Brain microvascular endothelial cell (primary cell): Measurements from ENCODE around the gene FBXL17.

Source experiments
- DNase-seq: peaks from one replicate; pipeline ENCODE4 v3.0.0-alpha.2; 2020
- H3K27ac ChIP-seq: fragments of 250-450 bp; sonication (Bioruptor Pico); 2 replicates; pipeline ENCODE4 v1.5.1; 2020; ENCODE audit warnings: mild to moderate bottlenecking, moderate library complexity
- H3K27me3 ChIP-seq: fragments of 250-450 bp; sonication (Bioruptor Pico); replicated peaks from 2 replicates; pipeline ENCODE4 v1.5.1; 2020; ENCODE audit warnings: mild to moderate bottlenecking
- H3K36me3 ChIP-seq: fragments of 250-450 bp; sonication (Bioruptor Pico); replicated peaks from 2 replicates; pipeline ENCODE4 v1.5.1; 2020; ENCODE audit warnings: mild to moderate bottlenecking
- H3K4me3 ChIP-seq: 2 replicates; pipeline ENCODE4 v1.5.1; 2011; ENCODE audit warnings: low read depth, mild to moderate bottlenecking, control low read depth, low read length, moderate library complexity
- CTCF ChIP-seq: IDR thresholded peaks from 2 replicates; pipeline ENCODE4 v1.5.1; 2011; ENCODE audit warnings: low read depth, mild to moderate bottlenecking, moderate library complexity, low read length, control low read depth, inconsistent platforms; ENCODE audit errors: missing control alignments
- in situ Hi-C: cut with HindIII; loops from 2 replicates; pipeline ENCODE4 v1.10.0; 2017; ENCODE audit warnings: low sequenced_read_pairs, low pct_ligation_motif_present

The FBXL17 gene

GRCh38 chr5:107979291-107979690, 402.6 kb downstream of the FBXL17 start:
- no peaks in the 10 kb centered on the region for H3K27me3 ChIP-seq
- no peak overlapping the region for H3K27ac ChIP-seq
- DNase-seq: no peak
- H3K36me3 ChIP-seq: no peaks in the 10 kb centered on the region
- no peak overlapping the region for H3K4me3 ChIP-seq
- in situ Hi-C loops: no loop called here
- no peak for TF ChIP-seq CTCF

GRCh38 chr5:107977550-107978071, 404.3 kb downstream of the FBXL17 start:
- no peak overlapping the region for H3K27ac ChIP-seq
- in situ Hi-C loops: no loop called here
- H3K27me3 ChIP-seq: no peaks in the 10 kb centered on the region
- TF ChIP-seq CTCF: no peak
- no peak overlapping the region for H3K4me3 ChIP-seq
- no peak for DNase-seq
- H3K36me3 ChIP-seq: no peaks in the 10 kb centered on the region

GRCh38 chr5:107975568-107975967, 406.3 kb downstream of the FBXL17 start:
- TF ChIP-seq CTCF: no peak
- no peaks in the 10 kb centered on the region for H3K27me3 ChIP-seq
- in situ Hi-C loops: no loop called here
- H3K36me3 ChIP-seq: no peaks in the 10 kb centered on the region
- H3K27ac ChIP-seq: no peak overlapping the region
- no peak for DNase-seq
- no peak overlapping the region for H3K4me3 ChIP-seq

- H3K36me3 ChIP-seq: no peaks in the 10 kb centered on the region
- no peak overlapping the region for H3K27ac ChIP-seq
- no peak for TF ChIP-seq CTCF
- in situ Hi-C loops: no loop called here
- H3K4me3 ChIP-seq: no peak overlapping the region
- no peaks in the 10 kb centered on the region for H3K27me3 ChIP-seq
- DNase-seq: no peak
Observed at GRCh38 chr5:107971846-107972245, 410.1 kb downstream of the FBXL17 start.

GRCh38 chr5:107969847-107970246, 412.1 kb downstream of the FBXL17 start:
- no peaks in the 10 kb centered on the region for H3K36me3 ChIP-seq
- no peak for TF ChIP-seq CTCF
- no peaks in the 10 kb centered on the region for H3K27me3 ChIP-seq
- in situ Hi-C loops: no loop called here
- H3K4me3 ChIP-seq: no peak overlapping the region
- no peak for DNase-seq
- no peak overlapping the region for H3K27ac ChIP-seq

- peak; percentile 79 for DNase-seq
- no peak overlapping the region for H3K4me3 ChIP-seq
- no peak for TF ChIP-seq CTCF
- H3K27me3 ChIP-seq: no peaks in the 10 kb centered on the region
- in situ Hi-C loops: no loop called here
- H3K27ac ChIP-seq: peak overlapping the region; percentile 51
- no peaks in the 10 kb centered on the region for H3K36me3 ChIP-seq
Observed at GRCh38 chr5:107968998-107969397, 412.9 kb downstream of the FBXL17 start.
